ENCODE data around the gene CASP8AP2. TPM values are rescaled to one million over a fixed set of nuclear protein-coding genes. Genes with fewer than 3 reads are reported as not detected.
A peak's percentile ranks its signal among the peaks of the same experiment; 100 is the strongest.
"Not testable (repeated sequence)": the region's sequence is repeated elsewhere in the genome, so short reads cannot be mapped to it uniquely, and the experiment has no call there.

CASP8AP2 gene
- total RNA-seq, 4 donors from 2014 or later, result 14.1 to 22.0 (median 17.9) TPM

DNA sequence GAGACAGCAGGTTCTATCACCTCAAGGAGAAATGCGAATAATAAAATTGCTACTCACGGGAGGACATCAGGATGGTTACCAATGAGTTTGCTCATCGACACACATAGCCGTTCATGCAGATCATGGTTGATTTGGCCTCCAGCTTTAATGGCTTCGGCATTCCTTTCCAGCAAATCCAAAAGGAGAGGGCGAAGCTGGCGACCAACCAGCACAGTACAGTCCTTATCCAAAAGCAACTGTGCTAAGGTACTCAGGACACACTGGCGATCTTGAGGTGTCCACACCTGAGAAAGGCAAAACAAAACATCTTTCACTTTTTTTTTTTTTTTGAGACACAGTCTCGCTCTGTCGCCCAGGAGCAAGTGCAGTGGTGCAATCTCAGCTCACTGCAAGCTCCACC, 26.4 kb upstream of the CASP8AP2 start:
- TF ChIP-seq EP300 (IDR thresholded peaks at IDR 0.05), result no peak
- WGBS, result 94% methylated on average over 10 of the region's 10 CpGs
- intact Hi-C loops (cut with DNase I), result no loop called here
- no peaks in the 10 kb centered on the region for H3K27me3 ChIP-seq
- H3K9me3 ChIP-seq, result no peaks in the 10 kb centered on the region
- peaks cover 11 to 47% (median 30%) of the 10 kb centered on the region in 4 donors for H3K36me3 ChIP-seq
- H3K27ac ChIP-seq (replicated peaks in 1 of 4), result no peak overlapping the region
- no peak for DNase-seq (ENCODE audit: extremely low spot score)
- no peaks in the 10 kb centered on the region for H3K4me1 ChIP-seq
- H3K4me3 ChIP-seq, result no peak overlapping the region

DNA sequence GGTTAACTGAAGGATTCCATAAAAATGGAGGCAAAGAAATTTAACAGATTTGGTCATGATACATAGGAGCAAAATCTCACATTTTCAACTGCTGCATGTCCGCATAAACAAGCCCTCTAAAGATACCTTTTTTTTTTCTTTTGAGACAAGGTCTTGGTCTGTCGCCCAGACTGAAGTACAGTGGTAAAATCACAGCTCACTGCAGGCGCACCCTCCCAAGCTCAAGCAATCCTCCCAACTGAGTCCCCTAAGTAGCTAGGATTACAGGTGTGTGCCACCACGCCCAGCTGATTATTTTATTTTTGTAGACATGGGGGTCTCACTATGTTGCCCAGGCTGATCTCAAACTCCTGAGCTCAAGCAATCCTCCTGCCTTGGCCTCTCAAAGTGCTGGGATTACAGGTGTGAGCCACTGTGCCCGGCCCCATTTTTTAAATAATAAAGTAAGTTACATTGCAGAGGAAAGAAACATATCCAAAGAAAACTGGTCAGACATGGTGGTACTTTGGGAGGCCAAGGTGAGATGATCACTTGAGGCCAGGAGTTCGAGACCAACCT, 23.8 kb upstream of the CASP8AP2 start:
- Histone ChIP-seq H3K4me3 (no peak overlapping the region), H3K36me3 (peaks cover 11 to 24% (median 19%) of the 10 kb centered on the region in 4 donors), H3K4me1 (no peaks in the 10 kb centered on the region), H3K9me3 (no peaks in the 10 kb centered on the region), H3K27me3 (no peaks in the 10 kb centered on the region), H3K27ac (replicated peaks in 1 of 4) (no peak overlapping the region)
- TF ChIP-seq POLR2AphosphoS5 (IDR thresholded peaks at IDR 0.05), result no peak
- TF ChIP-seq, protein P1, sequence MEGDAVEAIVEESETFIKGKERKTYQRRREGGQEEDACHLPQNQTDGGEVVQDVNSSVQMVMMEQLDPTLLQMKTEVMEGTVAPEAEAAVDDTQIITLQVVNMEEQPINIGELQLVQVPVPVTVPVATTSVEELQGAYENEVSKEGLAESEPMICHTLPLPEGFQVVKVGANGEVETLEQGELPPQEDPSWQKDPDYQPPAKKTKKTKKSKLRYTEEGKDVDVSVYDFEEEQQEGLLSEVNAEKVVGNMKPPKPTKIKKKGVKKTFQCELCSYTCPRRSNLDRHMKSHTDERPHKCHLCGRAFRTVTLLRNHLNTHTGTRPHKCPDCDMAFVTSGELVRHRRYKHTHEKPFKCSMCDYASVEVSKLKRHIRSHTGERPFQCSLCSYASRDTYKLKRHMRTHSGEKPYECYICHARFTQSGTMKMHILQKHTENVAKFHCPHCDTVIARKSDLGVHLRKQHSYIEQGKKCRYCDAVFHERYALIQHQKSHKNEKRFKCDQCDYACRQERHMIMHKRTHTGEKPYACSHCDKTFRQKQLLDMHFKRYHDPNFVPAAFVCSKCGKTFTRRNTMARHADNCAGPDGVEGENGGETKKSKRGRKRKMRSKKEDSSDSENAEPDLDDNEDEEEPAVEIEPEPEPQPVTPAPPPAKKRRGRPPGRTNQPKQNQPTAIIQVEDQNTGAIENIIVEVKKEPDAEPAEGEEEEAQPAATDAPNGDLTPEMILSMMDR (IDR thresholded peaks at IDR 0.05), result no peak
- TF ChIP-seq POLR2A (IDR thresholded peaks at IDR 0.05; ENCODE audit: low read depth), result no peak
- TF ChIP-seq EP300 (IDR thresholded peaks at IDR 0.05), result no peak
- intact Hi-C loops (cut with DNase I), result no loop called here
- DNase-seq (ENCODE audit: extremely low spot score), result no peak
- WGBS, result 82% methylated on average over 6 of the region's 6 CpGs

DNA sequence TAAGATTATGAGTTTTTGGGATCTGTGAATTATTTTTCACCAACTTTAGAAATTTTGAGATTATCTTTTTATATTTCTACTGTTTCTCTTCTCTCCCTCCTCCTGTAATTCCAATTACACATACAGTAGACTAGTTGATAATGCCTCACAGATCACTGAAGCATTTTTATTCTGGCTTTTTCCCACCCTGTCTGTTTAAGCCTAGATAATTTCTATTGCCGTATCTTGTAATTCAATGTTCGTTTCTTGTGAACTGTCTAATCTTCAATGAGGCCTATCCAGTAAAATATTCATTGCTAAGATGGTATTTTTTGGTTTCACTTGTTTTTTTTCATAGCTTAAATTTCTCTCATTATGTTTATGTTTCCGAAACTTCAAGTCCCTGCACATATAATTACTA, 22.1 kb upstream of the CASP8AP2 start:
- intact Hi-C loops (cut with DNase I), result no loop called here
- no peaks in the 10 kb centered on the region for H3K9me3 ChIP-seq
- 95% methylated on average over 3 of the region's 3 CpGs for WGBS

DNA sequence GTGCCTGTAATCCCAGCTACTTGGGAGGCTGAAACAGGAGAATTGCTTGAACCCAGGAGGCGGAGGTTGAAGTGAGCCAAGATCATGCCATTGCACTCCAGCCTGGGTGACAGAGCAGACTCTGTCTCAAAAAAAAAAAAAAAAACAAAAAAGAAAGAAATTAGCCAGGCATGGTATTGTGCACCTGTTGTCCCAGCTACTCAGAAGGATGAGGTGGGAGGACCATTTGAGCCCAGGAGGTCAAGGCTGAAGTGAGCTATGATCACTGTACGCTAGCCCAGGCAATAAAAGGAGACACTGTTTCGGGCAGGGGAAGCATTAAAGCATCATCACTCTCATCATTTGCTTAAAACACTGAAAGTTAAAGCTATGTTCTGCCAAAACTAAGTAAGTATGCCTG, 16.3 kb upstream of the CASP8AP2 start:
- H3K4me3 ChIP-seq; DNase-seq (ENCODE audit: extremely low spot score); H3K27ac ChIP-seq (replicated peaks in 1 of 4); H3K27me3 ChIP-seq; intact Hi-C loops (cut with DNase I); H3K36me3 ChIP-seq; H3K9me3 ChIP-seq: not testable (repeated sequence)
- 89% methylated on average over 3 of the region's 3 CpGs for WGBS
- peaks cover 7 to 18% (median 13%) of the 10 kb centered on the region in 4 donors for H3K4me1 ChIP-seq

More for the DNA sequence above, 22.1 kb upstream of the CASP8AP2 start:
- Histone ChIP-seq H3K4me3 (no peak overlapping the region), H3K27ac (replicated peaks in 1 of 4) (no peak overlapping the region), H3K36me3 (peaks cover under 1 to 8% (median 6%) of the 10 kb centered on the region in 4 donors), H3K27me3 (no peaks in the 10 kb centered on the region), H3K4me1 (no peaks in the 10 kb centered on the region)
- TF ChIP-seq POLR2A (IDR thresholded peaks at IDR 0.05; ENCODE audit: low read depth), result no peak
- TF ChIP-seq EP300 (IDR thresholded peaks at IDR 0.05), result no peak
- DNase-seq (ENCODE audit: extremely low spot score), result no peak

DNA sequence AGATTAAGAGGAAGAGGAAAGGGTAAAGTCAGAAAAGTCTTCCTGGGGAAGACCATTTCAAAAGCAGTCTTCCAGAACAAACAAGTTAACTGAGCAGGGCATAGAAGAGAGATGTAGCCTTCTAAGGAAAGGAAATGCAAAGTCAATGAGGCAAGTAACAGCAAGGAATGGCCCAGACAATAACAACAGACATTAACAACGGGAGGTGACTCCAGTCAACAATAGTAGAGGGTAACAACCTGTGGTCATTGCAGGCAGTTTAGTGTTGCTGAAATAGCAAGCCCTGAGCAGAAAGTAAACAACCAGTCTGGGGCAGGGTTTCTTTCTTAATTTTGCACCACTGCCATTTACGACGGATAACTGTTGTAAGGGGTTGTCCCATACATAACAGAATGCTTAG, 12.2 kb upstream of the CASP8AP2 start:
- H3K27ac ChIP-seq (replicated peaks in 1 of 4), result no peak overlapping the region
- no peak overlapping the region for H3K4me3 ChIP-seq
- intact Hi-C loops (cut with DNase I), result no loop called here
- H3K9me3 ChIP-seq, result no peaks in the 10 kb centered on the region
- 63% methylated on average over 3 of the region's 3 CpGs for WGBS
- no peaks in the 10 kb centered on the region for H3K36me3 ChIP-seq
- no peak for DNase-seq (ENCODE audit: extremely low spot score)
- H3K4me1 ChIP-seq, result peaks cover 14 to 33% (median 26%) of the 10 kb centered on the region in 4 donors
- TF ChIP-seq POLR2A (IDR thresholded peaks at IDR 0.05; ENCODE audit: low read depth) (no peak), EP300 (IDR thresholded peaks at IDR 0.05) (no peak), POLR2AphosphoS5 (IDR thresholded peaks at IDR 0.05) (no peak)
- TF ChIP-seq, protein P1 (IDR thresholded peaks at IDR 0.05), result no peak
- H3K27me3 ChIP-seq, result no peaks in the 10 kb centered on the region

DNA sequence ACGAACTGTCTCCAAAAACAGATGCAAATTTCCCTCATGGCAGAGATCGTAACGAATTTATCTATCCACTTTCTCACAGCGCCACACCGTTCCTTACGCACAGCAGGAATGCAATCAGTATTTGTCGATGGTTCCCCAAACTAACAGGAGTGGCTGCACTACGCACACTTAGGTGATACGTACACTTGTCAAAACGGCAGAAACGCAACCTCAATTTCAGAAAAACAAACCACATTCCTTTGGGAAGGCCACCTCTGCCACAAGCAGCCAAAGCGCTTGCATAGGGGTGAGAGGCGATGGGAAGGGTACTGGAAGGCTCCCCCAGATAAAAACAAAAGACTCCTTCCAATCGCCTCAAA, 10.7 kb upstream of the CASP8AP2 start:
- Histone ChIP-seq H3K36me3 (no peaks in the 10 kb centered on the region), H3K27me3 (no peaks in the 10 kb centered on the region), H3K27ac (replicated peaks in 1 of 4) (peak overlapping the region; percentile 89 to 93 (median 90)), H3K4me1 (peaks cover 14 to 33% (median 26%) of the 10 kb centered on the region in 4 donors), H3K4me3 (peak overlapping the region; percentile 75 to 98 (median 88)), H3K9me3 (no peaks in the 10 kb centered on the region)
- intact Hi-C loops (cut with DNase I), result no loop called here
- no peak for DNase-seq (ENCODE audit: extremely low spot score)
- TF ChIP-seq, protein P1 (IDR thresholded peaks at IDR 0.05), result no peak
- TF ChIP-seq POLR2A (IDR thresholded peaks at IDR 0.05; ENCODE audit: low read depth) (no peak), EP300 (IDR thresholded peaks at IDR 0.05) (no peak), POLR2AphosphoS5 (IDR thresholded peaks at IDR 0.05) (no peak)
- WGBS, result 0% methylated on average over 14 of the region's 14 CpGs

Measured in esophagus muscularis mucosa (tissue), 4 donors.